ENCODE results near the gene NPIPB8.
"Not testable (repeated sequence)": the region's sequence is repeated elsewhere in the genome, so short reads cannot be mapped to it uniquely, and the experiment has no call there.

NPIPB8 gene

GRCh38 chr16:28693257-28693950, 55.5 kb downstream of the NPIPB8 start:
- H3K4me1 ChIP-seq (ENCODE audit: control insufficient read depth, insufficient read depth, low read length, poor library complexity, severe bottlenecking); H3K36me3 ChIP-seq (ENCODE audit: control insufficient read depth, insufficient read depth, low read length); DNase-seq; H3K27me3 ChIP-seq (replicated peaks; ENCODE audit: control insufficient read depth, insufficient read depth, low read length, poor library complexity, severe bottlenecking); H3K4me3 ChIP-seq (ENCODE audit: insufficient read depth, low read depth, low read length, poor library complexity, severe bottlenecking); H3K27ac ChIP-seq (ENCODE audit: insufficient read depth, low read length, poor library complexity, severe bottlenecking); H3K9me3 ChIP-seq (ENCODE audit: control insufficient read depth, low read length): not testable (repeated sequence)

- H3K9me3 ChIP-seq (ENCODE audit: control insufficient read depth, low read length); H3K36me3 ChIP-seq (ENCODE audit: control insufficient read depth, insufficient read depth, low read length); H3K4me3 ChIP-seq (ENCODE audit: insufficient read depth, low read depth, low read length, poor library complexity, severe bottlenecking); H3K27ac ChIP-seq (ENCODE audit: insufficient read depth, low read length, poor library complexity, severe bottlenecking); H3K27me3 ChIP-seq (replicated peaks; ENCODE audit: control insufficient read depth, insufficient read depth, low read length, poor library complexity, severe bottlenecking); DNase-seq; H3K4me1 ChIP-seq (ENCODE audit: control insufficient read depth, insufficient read depth, low read length, poor library complexity, severe bottlenecking): not testable (repeated sequence)
These were observed 61.9 kb downstream of the NPIPB8 start for GRCh38 chr16:28699792-28700191.

GRCh38 chr16:28700349-28700748, 62.5 kb downstream of the NPIPB8 start:
- H3K9me3 ChIP-seq (ENCODE audit: control insufficient read depth, low read length); H3K4me1 ChIP-seq (ENCODE audit: control insufficient read depth, insufficient read depth, low read length, poor library complexity, severe bottlenecking); H3K27me3 ChIP-seq (replicated peaks; ENCODE audit: control insufficient read depth, insufficient read depth, low read length, poor library complexity, severe bottlenecking); H3K27ac ChIP-seq (ENCODE audit: insufficient read depth, low read length, poor library complexity, severe bottlenecking); H3K36me3 ChIP-seq (ENCODE audit: control insufficient read depth, insufficient read depth, low read length); H3K4me3 ChIP-seq (ENCODE audit: insufficient read depth, low read depth, low read length, poor library complexity, severe bottlenecking); DNase-seq: not testable (repeated sequence)

DNA sequence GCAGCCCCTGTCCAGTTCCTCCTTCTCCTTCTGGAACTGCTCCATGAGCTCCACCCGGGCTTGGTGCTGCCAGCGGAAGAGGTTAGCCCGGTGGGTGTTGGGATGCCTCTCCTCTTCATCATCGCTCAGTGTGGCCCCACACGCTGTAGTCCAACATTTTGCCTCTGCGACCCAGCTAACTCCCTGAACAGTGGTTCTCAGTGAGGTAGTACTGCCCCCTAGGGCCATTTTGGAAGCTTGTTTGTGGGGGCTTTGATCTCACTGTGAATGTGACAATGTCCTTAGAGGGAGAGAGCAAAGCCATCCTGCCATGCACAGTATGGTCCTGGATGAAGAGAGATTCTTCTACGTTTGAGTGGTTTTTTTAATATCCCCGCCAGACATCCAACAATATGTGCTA, 63.5 kb downstream of the NPIPB8 start:
- H3K9me3 ChIP-seq (ENCODE audit: control insufficient read depth, low read length) = not testable (repeated sequence)

DNA sequence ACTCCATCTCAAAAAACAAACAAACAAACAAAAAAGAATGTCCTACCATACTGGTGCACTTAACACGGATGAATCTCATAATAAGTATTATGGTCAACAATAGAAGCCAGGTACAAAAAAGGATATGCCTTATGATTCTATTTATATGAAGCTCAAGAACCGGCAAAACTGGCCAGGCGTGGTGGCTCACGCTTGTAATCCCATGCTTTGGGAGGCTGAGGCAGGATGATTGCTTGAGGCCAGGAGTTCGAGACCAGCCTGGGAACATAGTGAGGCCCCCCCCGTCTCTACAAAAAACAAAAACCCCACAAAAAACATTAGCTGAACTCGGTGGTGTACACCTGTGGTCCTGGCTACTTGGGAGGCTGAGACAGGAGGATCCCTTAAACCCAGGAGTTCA, 66.4 kb downstream of the NPIPB8 start:
- H3K27ac ChIP-seq (ENCODE audit: insufficient read depth, low read length, poor library complexity, severe bottlenecking); H3K4me3 ChIP-seq (ENCODE audit: insufficient read depth, low read depth, low read length, poor library complexity, severe bottlenecking); H3K36me3 ChIP-seq (ENCODE audit: control insufficient read depth, insufficient read depth, low read length); H3K9me3 ChIP-seq (ENCODE audit: control insufficient read depth, low read length); H3K27me3 ChIP-seq (replicated peaks; ENCODE audit: control insufficient read depth, insufficient read depth, low read length, poor library complexity, severe bottlenecking); H3K4me1 ChIP-seq (ENCODE audit: control insufficient read depth, insufficient read depth, low read length, poor library complexity, severe bottlenecking); DNase-seq: not testable (repeated sequence)

More for the DNA sequence above, 63.5 kb downstream of the NPIPB8 start:
- not testable (repeated sequence) for H3K4me1 ChIP-seq (ENCODE audit: control insufficient read depth, insufficient read depth, low read length, poor library complexity, severe bottlenecking); H3K27me3 ChIP-seq (replicated peaks; ENCODE audit: control insufficient read depth, insufficient read depth, low read length, poor library complexity, severe bottlenecking); DNase-seq; H3K27ac ChIP-seq (ENCODE audit: insufficient read depth, low read length, poor library complexity, severe bottlenecking); H3K4me3 ChIP-seq (ENCODE audit: insufficient read depth, low read depth, low read length, poor library complexity, severe bottlenecking); H3K36me3 ChIP-seq (ENCODE audit: control insufficient read depth, insufficient read depth, low read length)

Data from effector memory CD4-positive, alpha-beta T cell (primary cell).